ENCODE data around the gene ADARB1.

Gene ADARB1

DNA sequence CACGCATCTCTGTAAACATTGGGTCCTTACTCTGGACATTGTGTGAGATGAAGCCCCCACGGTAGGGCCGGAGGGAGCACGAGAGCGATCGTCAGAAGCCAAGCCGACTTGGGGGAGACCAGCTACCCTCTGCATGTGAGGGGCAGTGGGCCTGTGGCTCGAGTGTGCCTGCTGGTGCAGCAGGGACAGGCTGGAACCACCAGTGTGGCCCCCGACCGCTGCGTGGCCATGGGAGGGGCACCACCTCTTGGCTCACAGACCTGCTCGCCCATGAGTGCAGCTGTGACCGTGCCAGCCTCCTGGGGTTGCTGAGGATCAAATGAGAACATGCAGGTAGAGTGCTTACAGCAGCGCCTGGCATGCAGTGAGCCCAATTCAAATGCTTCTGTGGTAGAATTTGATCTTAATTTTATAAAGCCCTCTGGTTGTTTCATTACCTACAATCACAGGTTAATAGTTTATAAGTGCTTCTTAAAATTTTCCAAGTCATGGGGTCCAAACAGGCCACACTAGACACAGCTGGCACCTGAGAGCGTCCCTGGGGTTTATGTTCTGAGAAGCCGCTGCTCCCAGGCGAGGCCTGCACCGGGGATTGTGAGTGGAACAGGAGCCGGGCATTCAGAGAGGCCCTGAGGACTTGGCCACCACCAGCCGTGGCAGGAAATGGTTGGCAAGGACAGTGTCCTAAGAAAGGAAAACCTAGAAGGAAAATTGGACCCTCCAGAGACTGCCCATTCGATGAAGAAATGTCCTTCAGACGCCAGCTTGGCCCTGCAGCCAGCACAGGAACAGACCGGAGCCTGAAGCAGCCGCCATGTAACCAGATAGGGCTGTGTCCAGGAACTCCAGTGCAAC lies 22.6 kb upstream of the ADARB1 start:
- TF ChIP-seq, protein P1, sequence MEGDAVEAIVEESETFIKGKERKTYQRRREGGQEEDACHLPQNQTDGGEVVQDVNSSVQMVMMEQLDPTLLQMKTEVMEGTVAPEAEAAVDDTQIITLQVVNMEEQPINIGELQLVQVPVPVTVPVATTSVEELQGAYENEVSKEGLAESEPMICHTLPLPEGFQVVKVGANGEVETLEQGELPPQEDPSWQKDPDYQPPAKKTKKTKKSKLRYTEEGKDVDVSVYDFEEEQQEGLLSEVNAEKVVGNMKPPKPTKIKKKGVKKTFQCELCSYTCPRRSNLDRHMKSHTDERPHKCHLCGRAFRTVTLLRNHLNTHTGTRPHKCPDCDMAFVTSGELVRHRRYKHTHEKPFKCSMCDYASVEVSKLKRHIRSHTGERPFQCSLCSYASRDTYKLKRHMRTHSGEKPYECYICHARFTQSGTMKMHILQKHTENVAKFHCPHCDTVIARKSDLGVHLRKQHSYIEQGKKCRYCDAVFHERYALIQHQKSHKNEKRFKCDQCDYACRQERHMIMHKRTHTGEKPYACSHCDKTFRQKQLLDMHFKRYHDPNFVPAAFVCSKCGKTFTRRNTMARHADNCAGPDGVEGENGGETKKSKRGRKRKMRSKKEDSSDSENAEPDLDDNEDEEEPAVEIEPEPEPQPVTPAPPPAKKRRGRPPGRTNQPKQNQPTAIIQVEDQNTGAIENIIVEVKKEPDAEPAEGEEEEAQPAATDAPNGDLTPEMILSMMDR (IDR thresholded peaks at IDR 0.05; ENCODE audit: low read depth, low read length), result no peak

DNA sequence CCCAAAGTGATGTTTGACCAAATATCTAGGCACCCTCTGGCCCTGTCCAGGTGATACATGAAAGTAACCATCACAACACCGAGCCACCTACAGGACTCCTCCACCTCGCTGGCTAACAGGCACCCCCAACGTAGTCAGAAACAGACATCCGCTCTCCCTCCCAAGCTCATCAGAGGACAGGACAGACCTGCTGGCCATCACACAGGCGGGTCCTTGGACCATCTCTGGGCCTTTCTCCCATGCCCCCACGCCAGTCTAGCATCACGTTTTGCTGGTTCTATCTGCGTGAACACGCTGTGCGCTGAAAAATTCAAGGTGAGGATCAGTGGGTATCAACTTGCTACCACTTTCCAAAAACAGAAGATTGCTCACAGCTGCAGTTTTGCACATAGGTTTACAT lies 21.4 kb upstream of the ADARB1 start:
- TF ChIP-seq, protein P1 (IDR thresholded peaks at IDR 0.05; ENCODE audit: low read depth, low read length), result no peak
- Histone ChIP-seq H3K4me1 (no peaks in the 10 kb centered on the region; the same call in 1 of the 2 replicates), H3K27me3 (no peaks in the 10 kb centered on the region), H3K4me3 (ENCODE audit: low read depth, low read length) (no peak overlapping the region), H3K36me3 (no peaks in the 10 kb centered on the region), H3K9me3 (no peaks in the 10 kb centered on the region)
- DNase-seq, result no peak

More for the DNA sequence above, 22.6 kb upstream of the ADARB1 start:
- H3K9me3 ChIP-seq, result no peaks in the 10 kb centered on the region
- no peak overlapping the region for H3K4me3 ChIP-seq (ENCODE audit: low read depth, low read length)
- no peaks in the 10 kb centered on the region; the same call in 1 of the 2 replicates for H3K4me1 ChIP-seq
- H3K27me3 ChIP-seq, result no peaks in the 10 kb centered on the region
- no peaks in the 10 kb centered on the region for H3K36me3 ChIP-seq
- DNase-seq, result no peak

DNA sequence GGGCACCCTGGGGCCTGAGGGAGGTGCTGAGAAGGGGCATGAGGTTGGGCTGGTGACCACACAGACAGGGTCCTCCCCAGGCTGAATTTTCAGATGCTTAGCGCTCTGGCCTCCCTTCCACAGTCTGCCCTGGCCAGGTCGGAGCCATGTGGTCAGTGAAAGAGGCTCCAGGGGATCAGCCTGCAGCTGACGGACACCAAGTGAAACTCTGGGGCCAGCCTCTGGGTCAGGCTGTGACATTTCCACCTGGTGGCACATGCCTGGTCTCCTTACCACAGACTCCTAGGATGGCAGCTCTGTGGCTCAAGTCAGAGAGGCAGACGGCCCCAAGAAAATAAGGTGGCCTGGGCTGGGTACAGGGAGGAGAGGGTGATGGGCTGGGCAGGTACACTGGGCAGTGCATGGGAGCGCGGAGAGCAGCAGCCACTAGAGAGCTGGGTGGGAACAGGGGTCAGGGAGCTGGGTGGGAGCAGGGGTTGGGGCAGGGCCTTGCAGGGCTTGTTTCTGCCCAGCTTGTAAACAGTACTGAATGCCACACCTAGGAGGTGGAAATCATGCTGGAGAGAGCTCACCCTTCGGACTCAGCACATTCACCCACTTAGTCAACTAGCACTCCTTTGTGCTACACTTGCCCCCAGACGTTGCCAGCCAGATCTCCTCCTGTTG lies 20.7 kb upstream of the ADARB1 start:
- TF ChIP-seq, protein P1 (IDR thresholded peaks at IDR 0.05; ENCODE audit: low read depth, low read length), result no peak
- Histone ChIP-seq H3K9me3 (no peaks in the 10 kb centered on the region), H3K4me3 (ENCODE audit: low read depth, low read length) (no peak overlapping the region), H3K36me3 (no peaks in the 10 kb centered on the region), H3K4me1 (no peaks in the 10 kb centered on the region; the same call in 1 of the 2 replicates), H3K27me3 (no peaks in the 10 kb centered on the region)
- no peak for DNase-seq

DNA sequence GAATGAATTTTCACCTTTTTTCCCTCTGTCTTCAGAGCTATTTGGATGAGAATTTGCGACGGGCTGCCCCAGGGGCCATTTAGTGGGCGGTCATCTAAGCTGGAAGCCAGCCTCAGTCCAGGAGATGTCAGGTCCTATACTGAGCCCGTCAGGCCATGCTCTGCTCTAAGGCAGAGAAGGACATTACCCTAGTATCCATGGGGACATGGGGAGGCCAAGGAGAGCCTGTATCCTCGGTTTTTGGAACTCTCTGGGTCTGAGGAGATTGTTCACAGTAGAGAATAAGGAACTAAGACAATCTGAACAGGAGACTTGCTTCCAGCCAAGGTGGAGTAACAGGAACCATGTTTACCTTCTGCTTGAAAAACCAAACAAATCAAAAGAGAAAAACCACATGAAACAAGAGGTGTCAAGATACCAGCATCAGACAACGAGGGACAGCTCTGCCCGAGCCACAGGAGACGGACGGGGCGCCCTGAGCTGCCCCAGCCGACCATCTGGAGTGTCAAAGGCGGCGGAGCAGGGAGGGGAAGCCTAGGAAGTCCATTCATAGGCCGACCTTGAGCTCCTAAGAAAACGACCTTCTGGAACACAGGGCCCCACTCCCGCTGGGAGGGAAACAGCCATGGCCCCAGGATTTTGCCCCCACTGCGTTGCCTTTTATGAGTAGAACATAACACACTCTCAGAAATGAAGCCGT lies 20.0 kb upstream of the ADARB1 start:
- no peaks in the 10 kb centered on the region; the same call in 1 of the 2 replicates for H3K4me1 ChIP-seq
- no peaks in the 10 kb centered on the region for H3K36me3 ChIP-seq
- no peaks in the 10 kb centered on the region for H3K9me3 ChIP-seq
- no peak for DNase-seq
- H3K27me3 ChIP-seq, result no peaks in the 10 kb centered on the region
- no peak overlapping the region for H3K4me3 ChIP-seq (ENCODE audit: low read depth, low read length)
- TF ChIP-seq, protein P1 (IDR thresholded peaks at IDR 0.05; ENCODE audit: low read depth, low read length), result no peak

DNA sequence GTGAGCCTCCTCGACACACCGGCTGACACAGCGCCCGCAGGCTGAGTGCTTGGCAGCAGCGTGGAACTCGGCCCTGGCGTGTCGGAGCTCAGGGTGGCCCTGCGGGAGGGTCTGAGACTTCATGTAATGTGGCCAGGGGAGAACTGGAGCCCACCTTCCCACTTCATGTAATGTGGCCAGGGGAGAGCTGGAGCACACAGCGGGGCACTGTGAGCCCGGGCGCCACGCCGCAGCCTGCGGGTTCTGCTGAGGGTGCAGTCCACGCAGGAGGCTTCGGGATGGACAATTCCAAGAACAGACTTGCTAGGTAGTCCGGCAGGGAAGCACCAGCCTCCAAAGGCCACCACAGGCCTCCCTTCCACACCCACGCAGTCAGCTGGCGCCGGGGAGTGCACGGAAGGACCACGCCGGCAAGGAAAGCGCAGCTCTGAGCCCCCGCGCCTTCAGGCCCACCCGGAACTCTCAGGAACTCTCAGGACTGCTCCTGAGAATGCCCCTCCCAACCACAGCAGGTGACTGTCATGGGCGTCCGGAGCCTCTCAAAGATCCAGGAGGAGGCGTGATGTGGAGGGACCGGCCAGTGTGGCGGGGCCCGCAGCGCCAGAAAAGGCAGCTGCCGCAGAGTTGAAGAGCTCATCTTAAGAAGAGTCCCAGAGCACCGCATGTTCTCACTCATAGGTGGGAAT lies 19.3 kb upstream of the ADARB1 start:
- no peaks in the 10 kb centered on the region for H3K36me3 ChIP-seq
- TF ChIP-seq, protein P1 (IDR thresholded peaks at IDR 0.05; ENCODE audit: low read depth, low read length), result no peak
- no peaks in the 10 kb centered on the region for H3K27me3 ChIP-seq
- no peaks in the 10 kb centered on the region for H3K9me3 ChIP-seq
- no peaks in the 10 kb centered on the region; the same call in 1 of the 2 replicates for H3K4me1 ChIP-seq
- no peak for DNase-seq
- H3K4me3 ChIP-seq (ENCODE audit: low read depth, low read length), result no peak overlapping the region

All from BE2C (cell line).